Astrocyte of the cerebellum (primary cell): ENCODE data around the gene ZBTB47.

Experiments used
- DNase-seq: peaks from one replicate; pipeline ENCODE4 v3.0.0-alpha.2; 2011; ENCODE audit warnings: low read depth
- H3K4me3 ChIP-seq: 2 replicates; pipeline ENCODE4 v1.5.1; 2011; ENCODE audit warnings: mild to moderate bottlenecking, low read depth, low read length, moderate library complexity
- in situ Hi-C: cut with HindIII; loops from 2 replicates; pipeline ENCODE4 v1.10.0; 2017; ENCODE audit warnings: low sequenced_read_pairs
- TF ChIP-seq, protein P1 (sequence below): IDR thresholded peaks from 2 replicates; pipeline ENCODE4 v1.5.1; 2012; ENCODE audit warnings: low read length, low read depth, moderate library complexity, mild to moderate bottlenecking; ENCODE audit errors: missing control alignments

ZBTB47 gene

GRCh38 chr3:42613462-42613861 lies 40.0 kb upstream of the ZBTB47 start:
- no peak for DNase-seq
- in situ Hi-C loops = no loop called here
- H3K4me3 ChIP-seq = no peak overlapping the region
- TF ChIP-seq, protein P1, sequence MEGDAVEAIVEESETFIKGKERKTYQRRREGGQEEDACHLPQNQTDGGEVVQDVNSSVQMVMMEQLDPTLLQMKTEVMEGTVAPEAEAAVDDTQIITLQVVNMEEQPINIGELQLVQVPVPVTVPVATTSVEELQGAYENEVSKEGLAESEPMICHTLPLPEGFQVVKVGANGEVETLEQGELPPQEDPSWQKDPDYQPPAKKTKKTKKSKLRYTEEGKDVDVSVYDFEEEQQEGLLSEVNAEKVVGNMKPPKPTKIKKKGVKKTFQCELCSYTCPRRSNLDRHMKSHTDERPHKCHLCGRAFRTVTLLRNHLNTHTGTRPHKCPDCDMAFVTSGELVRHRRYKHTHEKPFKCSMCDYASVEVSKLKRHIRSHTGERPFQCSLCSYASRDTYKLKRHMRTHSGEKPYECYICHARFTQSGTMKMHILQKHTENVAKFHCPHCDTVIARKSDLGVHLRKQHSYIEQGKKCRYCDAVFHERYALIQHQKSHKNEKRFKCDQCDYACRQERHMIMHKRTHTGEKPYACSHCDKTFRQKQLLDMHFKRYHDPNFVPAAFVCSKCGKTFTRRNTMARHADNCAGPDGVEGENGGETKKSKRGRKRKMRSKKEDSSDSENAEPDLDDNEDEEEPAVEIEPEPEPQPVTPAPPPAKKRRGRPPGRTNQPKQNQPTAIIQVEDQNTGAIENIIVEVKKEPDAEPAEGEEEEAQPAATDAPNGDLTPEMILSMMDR = no peak

- TF ChIP-seq, protein P1 = no peak
- in situ Hi-C loops = no loop called here
- DNase-seq = no peak
- no peak overlapping the region for H3K4me3 ChIP-seq
Observed at GRCh38 chr3:42631620-42632019, 21.9 kb upstream of the ZBTB47 start.

GRCh38 chr3:42632146-42632545 lies 21.4 kb upstream of the ZBTB47 start:
- no peak for DNase-seq
- TF ChIP-seq, protein P1 = no peak
- in situ Hi-C loops = no loop called here
- H3K4me3 ChIP-seq = no peak overlapping the region

DNA sequence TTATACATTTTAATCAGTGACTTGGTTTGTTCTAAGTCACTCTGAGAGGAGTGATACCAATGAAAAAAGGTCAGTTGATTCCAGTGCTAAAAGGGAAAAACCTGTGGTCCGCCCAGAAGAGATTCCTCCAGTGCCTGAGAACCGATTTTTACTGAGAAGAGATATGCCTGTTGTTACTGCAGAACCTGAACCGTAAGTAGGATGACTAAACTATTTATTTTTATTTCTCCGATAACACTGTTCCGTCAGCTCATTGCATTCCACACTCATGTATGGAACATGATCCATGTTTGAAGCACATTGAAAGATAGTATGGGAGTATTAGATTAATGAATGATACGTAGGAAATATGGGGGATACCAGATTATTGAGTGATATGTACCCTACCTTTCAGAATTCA lies 20.0 kb upstream of the ZBTB47 start:
- TF ChIP-seq, protein P1 = no peak
- no peak overlapping the region for H3K4me3 ChIP-seq
- in situ Hi-C loops = no loop called here
- DNase-seq = no peak

GRCh38 chr3:42635111-42635510 lies 18.4 kb upstream of the ZBTB47 start:
- DNase-seq = no peak
- TF ChIP-seq, protein P1 = no peak
- in situ Hi-C loops = no loop called here
- H3K4me3 ChIP-seq = no peak overlapping the region

DNA sequence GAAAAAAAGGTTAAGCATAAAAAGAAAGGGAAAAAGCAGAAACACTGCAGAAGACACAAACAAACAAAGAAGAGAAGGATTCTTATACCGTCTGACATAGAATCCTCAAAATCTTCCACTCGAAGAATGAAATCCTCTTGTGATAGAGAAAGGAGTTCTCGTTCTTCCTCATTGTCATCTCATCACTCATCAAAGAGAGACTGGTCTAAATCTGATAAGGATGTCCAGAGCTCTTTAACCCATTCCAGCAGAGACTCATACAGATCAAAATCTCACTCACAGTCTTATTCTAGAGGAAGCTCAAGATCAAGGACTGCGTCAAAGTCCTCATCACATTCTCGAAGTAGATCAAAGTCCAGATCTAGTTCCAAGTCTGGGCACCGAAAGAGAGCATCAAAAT lies 16.5 kb upstream of the ZBTB47 start:
- no peak overlapping the region for H3K4me3 ChIP-seq
- DNase-seq = no peak
- TF ChIP-seq, protein P1 = no peak
- in situ Hi-C loops = no loop called here

DNA sequence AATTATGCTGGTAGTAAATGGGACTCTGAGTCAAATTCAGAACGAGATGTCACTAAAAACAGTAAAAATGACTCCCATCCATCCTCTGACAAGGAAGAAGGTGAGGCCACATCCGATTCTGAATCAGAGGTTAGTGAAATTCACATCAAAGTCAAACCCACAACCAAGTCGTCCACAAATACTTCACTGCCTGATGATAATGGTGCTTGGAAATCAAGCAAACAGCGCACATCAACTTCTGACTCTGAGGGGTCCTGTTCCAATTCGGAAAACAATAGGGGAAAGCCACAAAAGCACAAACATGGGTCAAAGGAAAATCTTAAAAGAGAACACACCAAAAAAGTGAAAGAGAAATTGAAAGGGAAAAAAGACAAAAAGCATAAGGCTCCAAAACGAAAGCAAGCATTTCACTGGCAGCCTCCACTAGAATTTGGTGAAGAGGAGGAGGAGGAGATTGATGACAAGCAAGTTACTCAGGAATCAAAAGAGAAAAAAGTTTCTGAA lies 15.1 kb upstream of the ZBTB47 start:
- in situ Hi-C loops = no loop called here
- no peak for DNase-seq
- no peak overlapping the region for H3K4me3 ChIP-seq
- TF ChIP-seq, protein P1 = no peak
